GM19099 (cell line): ENCODE results near the gene BBS5.

Source experiments
- POLR2A ChIP-seq: IDR thresholded peaks from 3 replicates; pipeline ENCODE4 v1.6.1; 2011; ENCODE audit warnings: low read depth; ENCODE audit not compliant: insufficient read length; ENCODE audit errors: extremely low read depth

The BBS5 gene

DNA sequence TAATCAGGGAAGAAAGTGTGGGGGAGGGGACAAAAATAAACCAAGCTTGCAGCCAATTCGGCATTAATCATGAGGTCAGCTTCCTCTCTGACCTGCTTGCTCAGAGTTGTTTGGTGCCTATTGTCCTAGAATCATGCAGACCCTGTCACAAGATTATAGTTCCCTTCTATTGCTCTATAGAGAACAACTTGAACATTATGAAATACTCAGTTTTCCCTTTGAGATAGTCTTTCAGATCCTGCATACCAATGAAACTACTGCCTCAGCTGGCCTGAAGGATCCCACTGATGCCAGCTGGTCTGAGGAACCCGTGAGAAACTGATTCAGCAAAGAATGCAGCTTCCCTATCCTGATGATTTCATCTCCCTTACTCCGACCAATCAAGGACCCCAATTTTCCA, 955 bp upstream of the BBS5 start:
- TF ChIP-seq POLR2A = no peak

DNA sequence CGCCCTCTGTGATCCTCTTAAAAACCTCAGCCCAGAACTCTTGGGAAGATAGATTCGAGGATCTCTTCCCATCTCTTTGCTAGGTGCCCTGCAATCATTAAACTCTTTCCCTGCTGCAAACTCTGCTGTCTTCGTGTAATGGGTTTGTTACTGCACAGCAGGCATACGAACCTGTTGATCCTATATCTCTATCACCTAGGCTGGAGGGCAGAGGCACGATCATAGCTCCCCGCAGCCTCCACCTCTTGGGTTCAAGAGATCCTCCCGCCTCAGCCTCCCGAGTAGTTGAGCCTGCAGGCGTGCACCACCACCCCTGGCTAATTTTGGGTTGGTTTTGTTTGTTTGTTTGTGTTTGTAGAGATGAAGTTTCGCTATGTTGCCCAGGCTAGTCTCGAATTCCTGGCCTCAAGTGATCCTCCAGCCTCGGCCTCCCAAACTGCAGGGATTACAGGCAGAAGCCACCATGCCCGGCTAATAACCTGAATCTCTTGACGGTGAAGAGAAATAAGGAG, 493 bp upstream of the BBS5 start:
- TF ChIP-seq POLR2A = no peak

DNA sequence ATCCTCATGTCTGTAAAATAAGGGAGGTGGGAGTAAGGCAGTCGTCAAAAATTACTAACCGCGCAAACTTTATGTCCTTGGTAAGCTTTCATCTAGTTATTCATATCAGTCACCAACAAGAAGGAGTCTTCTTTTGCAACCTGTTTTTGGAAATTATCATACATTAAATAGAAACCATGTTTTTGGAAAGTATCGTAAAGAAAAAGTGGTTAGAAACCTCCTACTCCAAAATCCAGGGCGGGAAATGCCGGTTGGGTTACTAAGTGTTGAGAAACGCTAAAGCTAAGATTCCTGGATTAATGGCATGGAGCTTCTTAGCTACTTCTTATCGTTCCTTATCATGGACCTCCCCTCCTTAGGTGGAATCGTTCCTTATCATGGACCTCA, 778 bp downstream of the BBS5 start:
- no peak for TF ChIP-seq POLR2A

- no peak for TF ChIP-seq POLR2A
Observed at GRCh38 chr2:169485650-169486138, 6.4 kb downstream of the BBS5 start.

- TF ChIP-seq POLR2A = no peak
Observed at GRCh38 chr2:169486487-169486886, 7.2 kb downstream of the BBS5 start.

GRCh38 chr2:169490834-169491233, 11.5 kb downstream of the BBS5 start:
- TF ChIP-seq POLR2A = no peak

GRCh38 chr2:169491378-169491777, 12.1 kb downstream of the BBS5 start:
- TF ChIP-seq POLR2A = no peak

- TF ChIP-seq POLR2A = no peak
Observed at GRCh38 chr2:169493360-169493759, 14.1 kb downstream of the BBS5 start.

DNA sequence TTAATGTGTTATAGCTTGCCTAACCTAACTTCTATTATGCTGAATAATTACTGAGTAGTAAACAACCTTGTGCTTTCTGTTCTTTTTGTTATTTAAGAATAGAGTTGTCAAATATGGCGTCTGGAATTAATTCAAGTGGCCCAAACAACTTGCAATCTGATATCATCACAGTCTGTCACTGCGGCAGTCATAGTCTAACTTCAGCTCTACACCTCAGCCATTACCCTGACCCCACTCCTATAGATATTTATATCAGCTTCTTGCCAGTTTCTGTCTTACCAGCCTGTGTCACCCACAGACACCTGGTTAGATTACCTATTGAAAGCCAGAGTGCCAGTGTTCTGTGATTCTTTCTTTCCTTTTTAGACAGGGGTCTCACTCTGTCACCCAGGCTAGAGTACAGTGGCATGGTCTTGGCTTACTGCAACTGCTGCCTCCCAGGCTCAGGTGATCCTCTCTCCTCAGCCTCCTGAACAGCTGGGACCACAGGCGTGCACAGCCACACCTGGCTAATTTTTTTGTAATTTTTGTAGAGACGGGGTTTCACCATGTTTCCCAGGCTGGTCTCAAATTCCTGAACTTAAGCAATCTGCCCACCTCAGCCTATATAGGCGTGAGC, 16.1 kb downstream of the BBS5 start:
- no peak for TF ChIP-seq POLR2A

- TF ChIP-seq POLR2A = no peak
Observed at GRCh38 chr2:169504651-169505050, 25.4 kb downstream of the BBS5 start.

GRCh38 chr2:169507698-169508097, 28.4 kb downstream of the BBS5 start:
- no peak for TF ChIP-seq POLR2A

- TF ChIP-seq POLR2A = no peak
Observed at GRCh38 chr2:169509298-169509885, 30.1 kb downstream of the BBS5 start, which contains the start of gene KLHL41. Gene KLHL41, plus strand, starts transcription at chr2:169509702. Its CDS starts 77 bp downstream, at chr2:169509779.

DNA sequence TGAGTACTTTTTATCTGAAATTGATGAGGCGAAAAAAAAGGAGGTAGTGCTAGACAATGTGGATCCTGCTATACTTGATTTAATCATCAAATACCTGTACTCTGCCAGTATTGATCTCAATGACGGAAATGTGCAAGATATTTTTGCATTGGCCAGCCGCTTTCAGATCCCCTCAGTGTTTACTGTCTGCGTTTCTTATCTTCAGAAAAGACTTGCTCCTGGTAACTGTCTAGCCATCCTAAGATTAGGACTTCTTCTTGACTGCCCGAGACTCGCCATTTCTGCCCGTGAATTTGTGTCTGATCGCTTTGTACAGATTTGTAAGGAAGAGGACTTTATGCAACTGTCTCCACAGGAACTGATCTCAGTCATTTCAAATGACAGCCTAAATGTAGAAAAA, 30.7 kb downstream of the BBS5 start:
- no peak for TF ChIP-seq POLR2A

DNA sequence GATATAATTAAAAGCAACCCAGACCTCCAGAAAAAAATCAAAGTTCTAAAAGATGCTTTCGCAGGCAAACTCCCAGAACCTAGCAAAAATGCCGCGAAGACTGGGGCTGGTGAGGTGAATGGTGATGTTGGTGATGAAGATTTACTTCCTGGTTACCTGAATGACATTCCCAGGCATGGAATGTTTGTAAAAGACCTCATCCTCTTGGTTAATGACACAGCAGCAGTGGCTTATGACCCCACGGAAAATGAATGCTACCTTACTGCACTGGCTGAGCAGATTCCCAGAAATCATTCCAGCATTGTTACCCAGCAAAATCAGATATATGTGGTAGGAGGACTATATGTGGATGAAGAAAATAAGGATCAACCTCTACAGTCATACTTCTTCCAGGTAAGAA, 31.2 kb downstream of the BBS5 start:
- TF ChIP-seq POLR2A = no peak

GRCh38 chr2:169511818-169512217, 32.5 kb downstream of the BBS5 start:
- no peak for TF ChIP-seq POLR2A

- no peak for TF ChIP-seq POLR2A
Observed at GRCh38 chr2:169512525-169512924, 33.2 kb downstream of the BBS5 start.
